ENCODE results near the gene UBE2R2.
A peak's percentile ranks its signal among the peaks of the same experiment; 100 is the strongest.
"Not testable (repeated sequence)": the region's sequence is repeated elsewhere in the genome, so short reads cannot be mapped to it uniquely, and the experiment has no call there.

The UBE2R2 gene

GRCh38 chr9:33816327-33817252 lies at the start of gene UBE2R2:
UBE2R2 (plus strand) TSS chr9:33817160; CDS start chr9:33817758, 598 bp downstream.
- peak; percentile 81 for DNase-seq (ENCODE audit: low spot score)

- peak; percentile 2 for DNase-seq (ENCODE audit: low spot score)
Observed at GRCh38 chr9:33770156-33770880, 46.6 kb upstream of the UBE2R2 start.

GRCh38 chr9:33773135-33773534 lies 43.8 kb upstream of the UBE2R2 start:
- not testable (repeated sequence) for DNase-seq (ENCODE audit: low spot score)

GRCh38 chr9:33774074-33774659 lies 42.8 kb upstream of the UBE2R2 start:
- DNase-seq (ENCODE audit: low spot score): not testable (repeated sequence)

- no peak for DNase-seq (ENCODE audit: low spot score)
Observed at GRCh38 chr9:33776578-33776977, 40.4 kb upstream of the UBE2R2 start.

- DNase-seq (ENCODE audit: low spot score): peak; percentile 17
Observed at GRCh38 chr9:33778700-33779351, 38.1 kb upstream of the UBE2R2 start.

GRCh38 chr9:33780276-33780675 lies 36.7 kb upstream of the UBE2R2 start:
- DNase-seq (ENCODE audit: low spot score): no peak

GRCh38 chr9:33781736-33782135 lies 35.2 kb upstream of the UBE2R2 start:
- no peak for DNase-seq (ENCODE audit: low spot score)

GRCh38 chr9:33782395-33783152 lies 34.4 kb upstream of the UBE2R2 start:
- no peak for DNase-seq (ENCODE audit: low spot score)

- no peak for DNase-seq (ENCODE audit: low spot score)
Observed at GRCh38 chr9:33785914-33786313, 31.0 kb upstream of the UBE2R2 start.

- DNase-seq (ENCODE audit: low spot score): no peak
Observed at GRCh38 chr9:33786681-33787080, 30.3 kb upstream of the UBE2R2 start.

GRCh38 chr9:33787839-33788238 lies 29.1 kb upstream of the UBE2R2 start:
- DNase-seq (ENCODE audit: low spot score): no peak

- not testable (repeated sequence) for DNase-seq (ENCODE audit: low spot score)
Observed at GRCh38 chr9:33789429-33789828, 27.5 kb upstream of the UBE2R2 start.

- no peak for DNase-seq (ENCODE audit: low spot score)
Observed at GRCh38 chr9:33791117-33791516, 25.8 kb upstream of the UBE2R2 start.

GRCh38 chr9:33793496-33793895 lies 23.5 kb upstream of the UBE2R2 start:
- not testable (repeated sequence) for DNase-seq (ENCODE audit: low spot score)

- no peak for DNase-seq (ENCODE audit: low spot score)
Observed at GRCh38 chr9:33794560-33794959, 22.4 kb upstream of the UBE2R2 start.

- no peak for DNase-seq (ENCODE audit: low spot score)
Observed at GRCh38 chr9:33795281-33795680, 21.7 kb upstream of the UBE2R2 start, which contains the start of gene PRSS3. PRSS3 (plus strand) TSS chr9:33795561; CDS start chr9:33795574, 13 bp downstream.

GRCh38 chr9:33795819-33796218 lies 21.1 kb upstream of the UBE2R2 start:
- DNase-seq (ENCODE audit: low spot score): no peak

GRCh38 chr9:33796679-33797078 lies 20.3 kb upstream of the UBE2R2 start:
- not testable (repeated sequence) for DNase-seq (ENCODE audit: low spot score)

- DNase-seq (ENCODE audit: low spot score): no peak
Observed at GRCh38 chr9:33797837-33798236, 19.1 kb upstream of the UBE2R2 start.

- DNase-seq (ENCODE audit: low spot score): no peak
Observed at GRCh38 chr9:33798545-33798944, 18.4 kb upstream of the UBE2R2 start.

All from HuH-7.5 (cell line).